Natural killer cell (primary cell): ENCODE data around the gene ODAD3. TPM values are rescaled to one million over a fixed set of nuclear protein-coding genes. Genes with fewer than 3 reads are reported as not detected.

ENCODE experiments used
- ATAC-seq, 3 donors: fragments of 150-1000 bp in 2 of 3; fragments of 200-7000 bp in 1 of 3; cut with Tn5 transposase; 1 replicate in 1 of 3; 2 replicates in 2 of 3; pipeline ENCODE4 v1.10.0; 2021; ENCODE audit warnings: mild to moderate bottlenecking in 2 of 3, moderate library complexity in 2 of 3
- DNase-seq, 2 donors: peaks; one replicate each; pipeline versions ENCODE4 v3.0.0 to v3.0.0-alpha.2; 2013 to 2021; ENCODE audit warnings: mixed read lengths in 1 of 2
- H3K27ac ChIP-seq: one replicate; pipeline ENCODE4 v1.5.1; 2013; ENCODE audit warnings: mild to moderate bottlenecking, low read length
- H3K27me3 ChIP-seq: one replicate; pipeline ENCODE4 v1.6.1; 2013; ENCODE audit warnings: low read length; ENCODE audit not compliant: control insufficient read depth, insufficient read depth
- H3K36me3 ChIP-seq: one replicate; pipeline ENCODE4 v1.6.1; 2013; ENCODE audit warnings: low read length; ENCODE audit not compliant: control insufficient read depth, insufficient read depth
- H3K4me1 ChIP-seq: one replicate; pipeline ENCODE4 v1.6.1; 2013; ENCODE audit warnings: low read length; ENCODE audit not compliant: control insufficient read depth, insufficient read depth
- H3K4me3 ChIP-seq: one replicate; pipeline ENCODE4 v1.5.1; 2013; ENCODE audit warnings: low read length
- H3K9me3 ChIP-seq: one replicate; pipeline ENCODE4 v1.6.1; 2013; ENCODE audit warnings: low read length; ENCODE audit not compliant: control insufficient read depth, insufficient read depth
- H3K27ac Mint-ChIP-seq, 2 donors: one replicate each; pipeline ENCODE4 v1.8.0; 2022; ENCODE audit warnings: mild to moderate bottlenecking in 2 of 2, mixed read lengths in 2 of 2, moderate library complexity in 1 of 2
- H3K27me3 Mint-ChIP-seq, 2 donors: one replicate each; pipeline ENCODE4 v1.8.0; 2022; ENCODE audit warnings: low read depth in 2 of 2, mixed read lengths in 2 of 2
- H3K36me3 Mint-ChIP-seq: one replicate; pipeline ENCODE4 v1.8.0; 2022; ENCODE audit warnings: mixed read lengths
- H3K4me1 Mint-ChIP-seq, 2 donors: one replicate each; pipeline ENCODE4 v1.8.0; 2022; ENCODE audit warnings: mixed read lengths in 2 of 2
- H3K4me3 Mint-ChIP-seq: one replicate; pipeline ENCODE4 v1.8.0; 2022; ENCODE audit warnings: mild to moderate bottlenecking, moderate library complexity, mixed read lengths
- H3K9me3 Mint-ChIP-seq, 2 donors: one replicate each; pipeline ENCODE4 v1.8.0; 2022; ENCODE audit warnings: mixed read lengths in 2 of 2
- CTCF ChIP-seq: fragments of 200-600 bp; IDR thresholded peaks from one replicate; pipeline ENCODE4 v1.8.0; 2022; ENCODE audit warnings: antibody characterized with exemption
- WGBS: methylation state at CpG from one replicate; pipeline ENCODE4 v1.1.7; 2013; ENCODE audit warnings: missing lambda C conversion rate; ENCODE audit not compliant: insufficient coverage; 5-methylcytosine and 5-hydroxymethylcytosine counted together
- intact Hi-C: fragments of 100-400 bp; cut with micrococcal nuclease; formaldehyde crosslinking; loops from one replicate; pipeline ENCODE4 v1.14.2; 2022
- total RNA-seq, 4 donors: library from RNA; stranded (reverse); fragments of 120-200 nt in 1 of 4; gene quantifications; one replicate each; pipeline versions ENCODE4 v1.2.3 to v1.2.4, GENCODE V29; 2013 to 2022

The ODAD3 gene
- total RNA-seq, 3 donors from 2014 or later (not counting 1 experiment from before 2014, with no cell fraction given) = not detected

DNA sequence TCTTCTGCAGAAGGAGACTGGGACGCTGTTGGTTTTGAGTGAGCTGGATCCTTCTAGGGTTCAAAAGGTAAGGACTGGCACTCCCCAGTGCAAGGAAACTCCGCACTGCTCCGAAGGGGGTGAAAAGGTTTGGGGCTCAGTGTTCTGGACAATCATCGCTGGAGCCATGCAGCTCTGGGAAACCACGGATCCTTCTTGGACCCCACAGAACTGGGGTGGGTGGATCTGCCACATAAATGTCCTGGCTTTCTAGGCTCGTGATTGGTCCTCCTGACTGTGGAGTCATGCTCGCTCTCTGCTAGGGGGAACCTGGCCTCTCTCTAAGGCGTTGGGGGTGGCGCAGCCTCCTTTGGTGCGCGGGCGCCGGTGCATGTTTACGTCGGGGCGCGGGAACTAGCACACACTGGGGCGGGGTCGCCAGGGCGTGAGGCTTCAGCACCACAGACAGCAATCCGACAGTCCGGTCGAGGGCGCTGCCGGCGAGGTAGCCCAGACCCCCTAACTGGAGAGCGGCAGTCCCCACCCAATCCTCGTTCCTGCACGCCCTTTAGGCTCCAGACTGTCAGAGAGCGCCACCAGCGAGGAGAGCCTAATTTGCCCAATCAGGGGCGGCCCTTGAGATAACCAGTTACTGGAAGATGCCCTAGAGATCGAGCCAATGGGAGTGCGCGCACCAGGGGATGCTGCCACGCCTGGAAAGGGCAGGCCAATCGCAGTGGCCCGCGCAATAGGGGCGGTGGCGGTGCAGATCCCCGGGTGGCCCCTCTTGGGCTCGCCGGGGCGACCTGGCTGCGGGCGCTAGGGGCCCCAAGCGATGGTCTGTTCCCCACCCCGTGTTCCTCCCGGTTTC is 46.8 kb upstream of the ODAD3 start:
- no peak overlapping the region for H3K27ac ChIP-seq
- Mint-ChIP-seq H3K4me1 (peaks cover 15 to 30% of the 10 kb centered on the region in 2 donors), H3K27me3 (peaks cover 24 to 31% of the 10 kb centered on the region in 2 donors), H3K36me3 (no peaks in the 10 kb centered on the region), H3K4me3 (peak overlapping the region; percentile 77), H3K9me3 (no peaks in the 10 kb centered on the region), H3K27ac (peak overlapping the region; percentile 31 to 89)
- peaks cover 2% of the 10 kb centered on the region for H3K36me3 ChIP-seq
- ATAC-seq (peak; percentile 58 to 61 (median 58)), DNase-seq (peak; percentile 45 to 73)
- TF ChIP-seq CTCF = no peak
- 6% methylated on average over 50 of the region's 50 CpGs for WGBS
- H3K9me3 ChIP-seq = no peaks in the 10 kb centered on the region
- peaks cover 24% of the 10 kb centered on the region for H3K27me3 ChIP-seq
- peak overlapping the region; percentile 5 for H3K4me3 ChIP-seq
- peaks cover 33% of the 10 kb centered on the region for H3K4me1 ChIP-seq
- intact Hi-C loops = loop anchor here (1.0 to 5.0 kb wide), 3 partner anchors 100 to 354 kb away; no protein-coding TSS in a partner anchor

GRCh38 chr19:11480715-11481533 is 46.0 kb upstream of the ODAD3 start, which contains the start of gene ELAVL3:
Gene ELAVL3, minus strand, starts transcription at chr19:11481046. Its CDS starts 438 bp downstream, at chr19:11480608.
- peaks cover 15 to 30% of the 10 kb centered on the region in 2 donors for H3K4me1 Mint-ChIP-seq
- ATAC-seq (no peak), DNase-seq (peak in 1 of 2 donors; percentile 38)
- H3K36me3 Mint-ChIP-seq = no peaks in the 10 kb centered on the region
- Histone ChIP-seq H3K27me3 (peaks cover 24% of the 10 kb centered on the region), H3K9me3 (no peaks in the 10 kb centered on the region), H3K36me3 (peaks cover 2% of the 10 kb centered on the region), H3K4me1 (peaks cover 33% of the 10 kb centered on the region), H3K4me3 (no peak within 1 kb of the TSS), H3K27ac (no peak within 1 kb of the TSS)
- no peak for TF ChIP-seq CTCF
- peak within 1 kb of the TSS; percentile 25 for H3K4me3 Mint-ChIP-seq
- no peaks in the 10 kb centered on the region for H3K9me3 Mint-ChIP-seq
- intact Hi-C loops = loop anchor here (5.0 kb wide), 1 partner anchor 354 kb away; no protein-coding TSS in a partner anchor
- 22% methylated on average over 71 of the region's 77 CpGs for WGBS
- peak within 1 kb of the TSS in 1 of 2 donors; percentile 89 for H3K27ac Mint-ChIP-seq
- peaks cover 28 to 31% of the 10 kb centered on the region in 2 donors for H3K27me3 Mint-ChIP-seq

DNA sequence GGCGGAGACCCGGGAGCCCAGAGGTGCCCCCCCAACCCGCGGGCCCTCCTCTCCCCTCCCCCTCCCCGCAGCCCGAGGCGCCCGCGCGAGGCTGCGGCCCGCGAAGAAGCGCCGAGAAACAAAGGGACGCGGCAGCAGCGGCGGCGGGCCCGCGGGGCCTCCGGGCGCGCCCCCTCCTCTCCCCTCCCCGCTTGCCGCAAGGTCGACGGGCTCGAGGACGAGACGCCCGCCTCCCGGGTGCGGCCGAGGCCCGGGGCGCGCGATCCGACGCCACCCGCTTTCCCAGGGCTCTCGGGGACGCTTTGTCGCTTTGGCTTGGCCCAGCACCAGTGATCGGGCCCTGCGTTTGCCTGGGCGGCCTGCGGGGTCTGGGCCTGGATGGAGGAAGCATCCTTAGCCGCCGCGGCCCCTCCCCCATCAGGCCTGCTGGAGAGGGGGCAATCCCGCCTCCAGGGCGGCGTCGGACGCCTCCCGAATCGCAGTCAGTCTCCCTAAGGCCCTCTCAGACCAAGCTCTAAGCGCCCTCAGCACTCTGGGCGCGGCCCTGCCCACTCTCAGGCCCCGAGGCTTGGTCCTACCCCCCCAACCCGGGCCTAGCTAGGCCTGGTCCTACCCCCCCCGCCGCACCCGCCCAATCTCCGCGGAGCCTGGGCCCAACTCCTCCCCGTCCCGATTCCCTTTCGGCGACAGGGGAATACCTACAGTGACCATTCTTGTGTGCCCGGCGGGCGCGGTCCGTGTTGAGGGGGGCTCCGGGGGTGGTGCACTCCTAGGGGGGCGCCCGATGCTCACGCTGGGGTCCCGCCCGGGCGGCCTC is 45.2 kb upstream of the ODAD3 start:
- WGBS = 11% methylated on average over 86 of the region's 86 CpGs
- peaks cover 33% of the 10 kb centered on the region for H3K4me1 ChIP-seq
- no peaks in the 10 kb centered on the region for H3K9me3 Mint-ChIP-seq
- peaks cover 2% of the 10 kb centered on the region for H3K36me3 ChIP-seq
- intact Hi-C loops = loop anchor here (5.0 kb wide), 1 partner anchor 353 kb away; no protein-coding TSS in a partner anchor
- H3K27ac Mint-ChIP-seq = no peak overlapping the region
- TF ChIP-seq CTCF = no peak
- H3K36me3 Mint-ChIP-seq = no peaks in the 10 kb centered on the region
- H3K27me3 Mint-ChIP-seq = peaks cover 29 to 31% of the 10 kb centered on the region in 2 donors
- DNase-seq (no peak), ATAC-seq (no peak)
- H3K4me3 Mint-ChIP-seq = no peak overlapping the region
- no peak overlapping the region for H3K4me3 ChIP-seq
- peaks cover 24% of the 10 kb centered on the region for H3K27me3 ChIP-seq
- no peak overlapping the region for H3K27ac ChIP-seq
- H3K9me3 ChIP-seq = no peaks in the 10 kb centered on the region
- peaks cover 15 to 27% of the 10 kb centered on the region in 2 donors for H3K4me1 Mint-ChIP-seq
